T-cell (primary cell): ENCODE measurements around the gene SDR9C7. TPM values are rescaled to one million over a fixed set of nuclear protein-coding genes. Genes with fewer than 3 reads are reported as not detected.
"Not testable (repeated sequence)": the region's sequence is repeated elsewhere in the genome, so short reads cannot be mapped to it uniquely, and the experiment has no call there.

Experiments used
- ATAC-seq, 4 experiments: fragments of 200-7000 bp in 3 of 4; fragments of 150-1000 bp in 1 of 4; cut with Tn5 transposase; replicated peaks in 1 of 4; 1 replicate in 3 of 4; 2 replicates in 1 of 4; pipeline ENCODE4 v1.10.0; 2021; ENCODE audit warnings: moderate library complexity in 3 of 4, mild to moderate bottlenecking in 2 of 4, moderate number of reproducible peaks in 1 of 4
- CTCF ChIA-PET, 2 donors: fragments of 300-600 bp; sonication (Branson Sonifier 250); formaldehyde crosslinking; loops; one replicate each; lab custom pipeline; 2022; ENCODE audit warnings: antibody characterized with exemption in 2 of 2; lab: Charles Lee
- POLR2A ChIA-PET, 2 donors: fragments of 300-600 bp; sonication (Branson Sonifier 250); formaldehyde crosslinking; loops; one replicate each; lab custom pipeline; 2022; ENCODE audit warnings: antibody characterized with exemption in 2 of 2; lab: Charles Lee
- DNase-seq, 35 experiments: peaks; one replicate each; pipeline versions ENCODE4 v3.0.0 to v3.0.0-alpha.2; 2013 to 2023
- H3K27ac ChIP-seq: one replicate; pipeline ENCODE4 v1.5.1; 2013; ENCODE audit warnings: low read length
- H3K27me3 ChIP-seq, 2 experiments: replicated peaks in 1 of 2; 1 replicate in 1 of 2; 2 replicates in 1 of 2; pipeline versions ENCODE4 v1.6.1 to v1.7.0; 2013; ENCODE audit warnings: low read length in 1 of 2, mixed read lengths in 1 of 2; ENCODE audit not compliant: control insufficient read depth in 2 of 2, insufficient read depth in 2 of 2; ENCODE audit errors: extremely low read depth in 1 of 2
- H3K36me3 ChIP-seq, 2 donors: 1 replicate in 1 of 2; 2 replicates in 1 of 2; pipeline versions ENCODE4 v1.6.1 to v1.7.0; 2013; ENCODE audit warnings: low read length in 1 of 2; ENCODE audit not compliant: control insufficient read depth in 2 of 2, insufficient read depth in 1 of 2; ENCODE audit errors: extremely low read depth in 1 of 2
- H3K4me1 ChIP-seq, 2 experiments: 1 replicate in 1 of 2; 2 replicates in 1 of 2; pipeline versions ENCODE4 v1.6.1 to v1.7.0; 2013; ENCODE audit warnings: low read length in 2 of 2, mixed read lengths in 1 of 2; ENCODE audit not compliant: insufficient read depth in 2 of 2, control insufficient read depth in 1 of 2; ENCODE audit errors: extremely low read depth in 1 of 2
- H3K4me3 ChIP-seq, 2 donors: 1 replicate in 1 of 2; 2 replicates in 1 of 2; pipeline versions ENCODE4 v1.5.1 to v1.7.0; 2013; ENCODE audit warnings: mild to moderate bottlenecking in 2 of 2, low read length in 1 of 2, moderate library complexity in 1 of 2; ENCODE audit not compliant: control insufficient read depth in 1 of 2; ENCODE audit errors: extremely low read depth in 1 of 2
- H3K9me3 ChIP-seq: 2 replicates; pipeline ENCODE4 v1.7.0; 2013
- H3K27ac Mint-ChIP-seq, 2 donors: one replicate each; pipeline ENCODE4 v1.8.0; 2020 to 2021; ENCODE audit warnings: mild to moderate bottlenecking in 2 of 2, mixed read lengths in 2 of 2
- H3K27me3 Mint-ChIP-seq, 2 donors: one replicate each; pipeline ENCODE4 v1.8.0; 2021 to 2022; ENCODE audit warnings: mixed read lengths in 2 of 2
- H3K36me3 Mint-ChIP-seq: one replicate; pipeline ENCODE4 v1.8.0; 2021; ENCODE audit warnings: mixed read lengths
- H3K4me1 Mint-ChIP-seq, 3 donors: one replicate each; pipeline ENCODE4 v1.8.0; 2020 to 2022; ENCODE audit warnings: mixed read lengths in 3 of 3, mild to moderate bottlenecking in 1 of 3
- H3K4me3 Mint-ChIP-seq, 3 donors: one replicate each; pipeline ENCODE4 v1.8.0; 2020 to 2022; ENCODE audit warnings: mild to moderate bottlenecking in 3 of 3, mixed read lengths in 3 of 3, moderate library complexity in 3 of 3
- H3K9me3 Mint-ChIP-seq, 3 donors: one replicate each; pipeline ENCODE4 v1.8.0; 2020 to 2022; ENCODE audit warnings: mixed read lengths in 3 of 3
- WGBS: methylation state at CpG from one replicate; pipeline ENCODE4 v1.1.5; 2013; ENCODE audit warnings: missing lambda C conversion rate; ENCODE audit not compliant: insufficient coverage; 5-methylcytosine and 5-hydroxymethylcytosine counted together
- total RNA-seq, 35 experiments: library from RNA in 6 of 35; stranded (reverse) in 6 of 35; fragments of 120-200 nt in 1 of 35; gene quantifications; one replicate each; pipeline versions ENCODE4 v1.2.1 to v1.2.4 and lab custom pipeline; 2013 to 2026

Gene SDR9C7
- total RNA-seq, 5 donors from 2014 or later (not counting 1 experiment from before 2014, with no cell fraction given), result not detected

DNA sequence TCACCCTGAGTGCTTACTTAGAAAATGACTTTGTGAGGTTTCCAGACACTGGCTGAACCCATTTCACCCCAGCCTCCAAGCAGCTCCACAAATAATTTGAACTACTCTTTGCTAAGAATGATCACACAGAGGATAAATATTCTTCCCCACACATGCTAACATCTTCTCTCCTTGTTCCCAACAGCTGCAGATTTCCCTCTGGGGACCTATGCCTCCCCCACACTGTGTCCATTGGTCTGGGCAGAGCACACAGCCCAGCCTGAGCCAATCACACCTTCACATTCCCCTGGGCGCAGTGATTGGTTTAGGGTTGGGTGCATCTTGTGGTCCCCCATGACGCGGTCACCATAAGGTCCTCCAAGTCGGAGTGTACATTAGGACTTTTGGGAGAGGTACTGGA lies 6.9 kb downstream of the SDR9C7 start:
- CTCF ChIA-PET, result no interaction called here

DNA sequence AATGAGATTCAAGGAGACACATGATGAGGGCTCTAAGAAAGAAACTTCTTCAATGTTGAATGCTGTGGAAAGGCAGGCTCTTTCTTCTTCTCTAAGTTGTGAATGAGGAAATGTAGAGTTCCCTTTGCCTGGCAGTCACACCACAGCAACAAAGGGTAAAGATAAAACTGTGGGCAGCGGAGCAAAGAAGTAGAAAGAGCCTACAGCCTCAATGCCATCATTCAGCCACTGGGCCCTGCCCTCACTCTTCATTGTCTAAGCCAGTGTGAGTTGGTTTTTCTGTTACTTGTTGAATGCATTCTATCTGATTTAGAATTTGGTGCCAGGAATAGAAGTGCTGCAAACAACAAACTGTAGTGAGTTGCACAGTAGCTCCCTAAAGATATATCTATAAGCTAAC lies 12.2 kb downstream of the SDR9C7 start:
- no peak overlapping the region for H3K27ac ChIP-seq
- H3K9me3 ChIP-seq, result no peaks in the 10 kb centered on the region
- peaks cover 0 to 6% of the 10 kb centered on the region in 2 donors for H3K27me3 Mint-ChIP-seq
- no peak overlapping the region for H3K4me3 Mint-ChIP-seq
- no peaks in the 10 kb centered on the region for H3K4me1 ChIP-seq
- no peaks in the 10 kb centered on the region for H3K4me1 Mint-ChIP-seq
- no peaks in the 10 kb centered on the region for H3K36me3 Mint-ChIP-seq
- DNase-seq (no peak), ATAC-seq (no peak)
- no peak overlapping the region for H3K27ac Mint-ChIP-seq
- CTCF ChIA-PET, result interaction anchor here in 1 of 2 donors (0.6 kb wide), 1 partner anchor 91 kb away, joined by 4 read pairs; no protein-coding TSS in a partner anchor
- no peaks in the 10 kb centered on the region for H3K36me3 ChIP-seq
- peaks cover 5 to 20% (median 9%) of the 10 kb centered on the region in 3 donors for H3K9me3 Mint-ChIP-seq
- no peak overlapping the region for H3K4me3 ChIP-seq
- no CpG with 5 or more reads among the region's 1 CpG for WGBS
- POLR2A ChIA-PET, result no interaction called here
- H3K27me3 ChIP-seq, result peaks cover 0 to 15% of the 10 kb centered on the region in 2 experiments

More for the DNA sequence above, 6.9 kb downstream of the SDR9C7 start:
- Mint-ChIP-seq H3K4me1 (peaks cover 4 to 13% (median 4%) of the 10 kb centered on the region in 3 donors), H3K4me3 (no peak overlapping the region), H3K27ac (no peak overlapping the region), H3K27me3 (no peaks in the 10 kb centered on the region), H3K36me3 (no peaks in the 10 kb centered on the region), H3K9me3 (no peaks in the 10 kb centered on the region)
- Histone ChIP-seq H3K36me3 (no peaks in the 10 kb centered on the region), H3K27me3 (peaks cover 0 to 20% of the 10 kb centered on the region in 2 experiments), H3K4me3 (no peak overlapping the region), H3K27ac (no peak overlapping the region), H3K4me1 (peaks cover 4 to 6% of the 10 kb centered on the region in 2 experiments), H3K9me3 (no peaks in the 10 kb centered on the region)
- DNase-seq, result no peak
- POLR2A ChIA-PET, result no interaction called here
- no peak for ATAC-seq
- WGBS, result no CpG with 5 or more reads among the region's 4 CpGs

DNA sequence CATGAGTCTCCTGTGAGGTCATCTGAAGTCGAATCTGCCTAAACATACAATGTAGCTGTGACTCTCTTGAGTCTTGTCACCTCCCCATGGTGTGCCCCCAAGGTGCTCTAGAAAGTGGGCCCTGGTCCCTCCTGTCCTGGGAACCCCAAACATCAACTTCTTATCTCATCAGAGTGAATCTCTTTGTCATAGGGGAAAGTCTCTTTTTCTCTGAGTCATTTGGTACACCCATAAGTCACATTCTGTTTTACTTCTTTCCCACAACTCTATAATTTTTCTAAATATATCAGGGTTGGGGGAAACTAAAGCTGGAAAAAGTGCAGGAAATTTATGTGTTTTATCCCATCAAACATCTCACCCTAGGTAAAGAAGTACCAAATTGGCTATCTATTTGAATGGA lies 12.9 kb downstream of the SDR9C7 start:
- CTCF ChIA-PET, result interaction anchor here in 1 of 2 donors (0.6 kb wide), 1 partner anchor 90 kb away, joined by 4 read pairs; no protein-coding TSS in a partner anchor
- peaks cover 5 to 20% (median 9%) of the 10 kb centered on the region in 3 donors for H3K9me3 Mint-ChIP-seq
- H3K27ac Mint-ChIP-seq, result no peak overlapping the region

DNA sequence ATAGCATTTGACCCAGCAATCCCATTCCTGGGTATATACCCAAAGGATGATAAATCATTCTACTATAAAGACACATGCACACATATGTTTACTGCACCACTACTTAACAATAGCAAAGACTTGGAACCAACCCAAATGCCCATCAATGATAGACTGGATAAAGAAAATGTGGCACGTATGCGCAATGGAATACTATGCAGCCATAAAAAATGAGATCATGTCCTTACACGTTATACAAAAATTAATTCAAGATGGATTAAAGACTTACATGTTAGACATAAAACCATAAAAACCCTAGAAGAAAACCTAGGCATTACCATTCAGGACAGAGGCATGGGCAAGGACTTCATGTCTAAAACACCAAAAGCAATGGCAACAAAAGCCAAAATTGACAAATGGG lies 16.1 kb downstream of the SDR9C7 start:
- H3K27ac Mint-ChIP-seq, H3K9me3 ChIP-seq, H3K4me1 Mint-ChIP-seq, H3K27ac ChIP-seq, POLR2A ChIA-PET, H3K36me3 ChIP-seq, H3K36me3 Mint-ChIP-seq, H3K4me1 ChIP-seq, H3K4me3 ChIP-seq, ATAC-seq, DNase-seq, H3K27me3 ChIP-seq, CTCF ChIA-PET, H3K4me3 Mint-ChIP-seq: not testable (repeated sequence)
- Mint-ChIP-seq H3K9me3 (peaks cover 5 to 20% (median 9%) of the 10 kb centered on the region in 3 donors), H3K27me3 (peaks cover 4 to 11% of the 10 kb centered on the region in 2 donors)
- WGBS, result 100% methylated on average over 1 of the region's 3 CpGs

More for the DNA sequence above, 12.9 kb downstream of the SDR9C7 start:
- Mint-ChIP-seq H3K36me3 (no peaks in the 10 kb centered on the region), H3K27me3 (peaks cover 0 to 8% of the 10 kb centered on the region in 2 donors), H3K4me3 (no peak overlapping the region), H3K4me1 (no peaks in the 10 kb centered on the region)
- Histone ChIP-seq H3K4me1 (no peaks in the 10 kb centered on the region), H3K27me3 (peaks cover 0 to 15% of the 10 kb centered on the region in 2 experiments), H3K4me3 (no peak overlapping the region), H3K9me3 (no peaks in the 10 kb centered on the region), H3K36me3 (no peaks in the 10 kb centered on the region), H3K27ac (no peak overlapping the region)
- 83% methylated on average over 1 of the region's 1 CpG for WGBS
- ATAC-seq, result no peak
- no peak for DNase-seq
- POLR2A ChIA-PET, result no interaction called here

DNA sequence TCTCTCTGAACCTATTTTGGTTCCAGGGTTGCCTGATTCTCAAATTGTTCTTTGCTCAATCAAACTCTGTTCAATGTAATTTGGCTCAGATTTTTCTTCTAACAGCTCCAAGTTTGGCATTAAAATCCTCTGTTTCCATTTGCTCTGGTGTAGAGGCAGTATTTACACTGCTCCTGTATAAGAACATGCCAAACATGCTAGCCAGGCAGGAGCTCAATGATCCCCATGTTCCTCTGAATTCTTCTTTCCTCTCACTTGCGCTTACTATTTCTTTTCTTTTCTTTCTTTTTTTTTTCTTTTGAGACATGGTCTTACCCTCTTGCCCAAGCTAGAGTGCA lies 17.2 kb downstream of the SDR9C7 start:
- Mint-ChIP-seq H3K9me3 (peaks cover 5 to 20% (median 9%) of the 10 kb centered on the region in 3 donors), H3K27me3 (peaks cover 8 to 15% of the 10 kb centered on the region in 2 donors), H3K4me3 (no peak overlapping the region), H3K36me3 (no peaks in the 10 kb centered on the region), H3K27ac (no peak overlapping the region), H3K4me1 (no peaks in the 10 kb centered on the region)
- H3K27ac ChIP-seq, result no peak overlapping the region
- no peaks in the 10 kb centered on the region for H3K36me3 ChIP-seq
- ATAC-seq, result no peak
- 100% methylated on average over 1 of the region's 1 CpG for WGBS
- H3K4me3 ChIP-seq, result no peak overlapping the region
- CTCF ChIA-PET, result no interaction called here
- H3K9me3 ChIP-seq, result no peaks in the 10 kb centered on the region
- no peak for DNase-seq
- no peaks in the 10 kb centered on the region for H3K4me1 ChIP-seq
- POLR2A ChIA-PET, result no interaction called here
- H3K27me3 ChIP-seq, result peaks cover 0 to 5% of the 10 kb centered on the region in 2 experiments

DNA sequence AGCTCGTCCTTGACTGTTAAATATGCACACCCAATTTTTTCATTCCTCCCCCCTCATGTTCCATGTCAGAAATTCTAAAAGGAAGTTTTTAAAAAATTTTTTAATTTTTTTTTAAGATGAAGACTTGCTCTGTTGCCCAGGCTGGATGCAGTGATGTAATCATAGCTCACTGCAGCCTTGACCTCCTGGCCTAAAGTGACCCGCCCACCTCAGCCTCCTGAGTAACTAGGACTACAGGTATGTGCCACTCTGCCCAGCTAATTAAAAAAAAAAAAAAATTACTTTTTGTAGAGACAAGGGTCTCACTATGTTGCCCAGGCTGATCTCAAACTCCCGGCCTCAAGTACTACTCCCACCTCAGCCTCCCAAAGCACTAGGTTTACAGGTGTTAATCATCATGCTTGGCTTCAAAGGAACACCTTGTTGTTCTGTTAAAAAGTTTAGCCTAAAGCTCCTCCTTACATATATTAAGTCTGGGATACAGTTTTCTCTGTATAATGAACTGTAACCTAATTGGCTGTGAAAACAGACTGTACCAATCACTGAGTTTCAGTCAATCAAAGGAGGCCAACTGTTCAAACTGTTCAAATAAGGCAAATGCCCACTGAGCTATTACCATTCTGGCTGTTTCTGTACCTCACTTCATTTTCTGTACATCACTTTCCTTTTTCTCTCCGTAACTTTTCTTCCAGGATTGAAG lies 17.8 kb downstream of the SDR9C7 start:
- Histone ChIP-seq H3K27me3 (peaks cover 0 to 5% of the 10 kb centered on the region in 2 experiments), H3K4me3 (no peak overlapping the region), H3K36me3 (no peaks in the 10 kb centered on the region), H3K27ac (no peak overlapping the region), H3K9me3 (no peaks in the 10 kb centered on the region), H3K4me1 (no peaks in the 10 kb centered on the region)
- Mint-ChIP-seq H3K27me3 (peaks cover 13 to 19% of the 10 kb centered on the region in 2 donors), H3K27ac (no peak overlapping the region), H3K4me3 (no peak overlapping the region), H3K4me1 (no peaks in the 10 kb centered on the region), H3K36me3 (no peaks in the 10 kb centered on the region), H3K9me3 (peaks cover 9 to 19% (median 9%) of the 10 kb centered on the region in 3 donors)
- DNase-seq (no peak), ATAC-seq (no peak)
- no CpG with 5 or more reads among the region's 4 CpGs for WGBS
- ChIA-PET POLR2A (interaction anchor here in 1 of 2 donors (0.6 kb wide), 1 partner anchor 32 kb away, joined by 3 read pairs; no protein-coding TSS in a partner anchor), CTCF (no interaction called here)
